Measurements from ENCODE around the gene CLDN1. TPM values are rescaled to one million over a fixed set of nuclear protein-coding genes. Genes with fewer than 3 reads are reported as not detected.

Gene CLDN1
- polyA plus RNA-seq (2013), result 5.8 and 6.5 TPM in 2 replicates

DNA sequence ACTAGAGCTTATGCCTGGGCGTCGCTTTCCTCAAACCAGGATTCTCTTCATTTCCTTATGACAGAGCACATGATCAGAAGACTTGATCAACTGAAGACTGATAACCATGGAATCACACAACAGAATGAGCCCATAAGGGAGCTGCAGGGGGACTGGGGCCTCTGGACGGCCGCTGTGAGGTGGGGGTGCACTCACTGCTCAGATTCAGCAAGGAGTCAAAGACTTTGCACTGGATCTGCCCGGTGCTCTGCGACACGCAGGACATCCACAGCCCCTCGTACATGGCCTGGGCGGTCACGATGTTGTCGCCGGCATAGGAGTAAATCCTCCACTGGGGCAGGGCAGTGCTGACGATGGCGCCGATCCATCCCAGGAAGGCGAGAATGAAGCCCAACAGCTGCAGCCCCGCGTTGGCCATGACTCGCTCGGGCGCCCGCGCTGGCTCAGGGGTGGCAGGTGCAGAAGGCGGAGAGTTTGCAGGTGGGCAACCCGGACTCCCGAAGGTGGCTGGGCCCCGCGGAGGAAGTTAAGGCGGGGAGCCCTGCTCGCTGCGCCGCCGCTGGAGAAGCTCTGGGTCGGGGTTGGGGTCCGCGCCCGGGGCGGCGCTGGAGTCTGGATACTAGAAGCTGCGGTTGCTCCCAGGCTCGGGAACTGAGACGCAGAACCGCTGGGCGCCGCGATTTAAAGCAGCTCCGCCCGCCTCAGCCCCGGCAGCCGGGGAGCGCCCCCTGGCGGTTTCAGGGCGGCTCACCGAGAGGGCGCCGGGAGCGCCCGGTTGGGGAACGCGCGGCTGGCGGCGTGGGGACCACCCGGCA is at the start of gene CLDN1:
CLDN1 (minus strand) TSS at position 658 of the 815 bp plus-strand sequence; CDS start at position 418, 240 bp downstream.
- Histone ChIP-seq H3K9ac (ENCODE audit: low read length) (no peak within 1 kb of the TSS), H2BK120ac (ENCODE audit: insufficient read depth, low read length, poor library complexity) (no peak within 1 kb of the TSS), H3K4me2 (ENCODE audit: low read length) (peak within 1 kb of the TSS; percentile 92), H3K23ac (ENCODE audit: low read length) (no peak within 1 kb of the TSS), H2BK12ac (ENCODE audit: low read length) (no peak within 1 kb of the TSS), H4K8ac (ENCODE audit: low read depth, low read length) (no peak within 1 kb of the TSS), H3K14ac (ENCODE audit: low read length) (no peak within 1 kb of the TSS), H3K4me1 (ENCODE audit: control insufficient read depth in 1 of 2, insufficient read depth in 2 of 2, low read length in 2 of 2) (peaks cover 5 to 6% of the 10 kb centered on the region in 2 experiments), H3K79me2 (ENCODE audit: control insufficient read depth, insufficient read depth, low read length, poor library complexity) (no peaks in the 10 kb centered on the region), H4K12ac (ENCODE audit: low read depth, low read length) (no peak within 1 kb of the TSS), H4K91ac (ENCODE audit: low read depth, low read length) (no peak within 1 kb of the TSS), H3K79me1 (ENCODE audit: low read length) (no peaks in the 10 kb centered on the region), H3K27me3 (ENCODE audit: insufficient read depth, low read length) (no peaks in the 10 kb centered on the region), H3K18ac (ENCODE audit: low read length) (no peak within 1 kb of the TSS), H2AK5ac (ENCODE audit: low read length) (no peak within 1 kb of the TSS), H3K27ac (ENCODE audit: low read depth, low read length) (no peak within 1 kb of the TSS), H3K4me3 (ENCODE audit: low read depth, low read length) (peak within 1 kb of the TSS; percentile 65), H2BK5ac (ENCODE audit: low read depth, low read length, poor library complexity) (no peak within 1 kb of the TSS), H3K36me3 (ENCODE audit: control insufficient read depth in 1 of 2, insufficient read depth in 2 of 2, low read length in 2 of 2) (no peaks in the 10 kb centered on the region), H3K4ac (ENCODE audit: low read depth, low read length) (no peak within 1 kb of the TSS), H3K9me3 (ENCODE audit: insufficient read depth, low read depth, low read length) (no peaks in the 10 kb centered on the region), H2AFZ (ENCODE audit: insufficient read depth, low read length, poor library complexity) (peak within 1 kb of the TSS; percentile 18)
- no CpG with 5 or more reads among the region's 64 CpGs for WGBS (ENCODE audit: extremely low coverage, insufficient coverage, insufficient read length)
- peak; percentile 74 to 86 for DNase-seq

GRCh38 chr3:190371152-190371551 is 48.9 kb upstream of the CLDN1 start:
- H3K4me2 ChIP-seq (ENCODE audit: low read length), result no peak overlapping the region
- peaks cover 0 to 12% of the 10 kb centered on the region in 2 experiments for H3K4me1 ChIP-seq (ENCODE audit: control insufficient read depth in 1 of 2, insufficient read depth in 2 of 2, low read length in 2 of 2)
- WGBS (ENCODE audit: extremely low coverage, insufficient coverage, insufficient read length), result no CpG with 5 or more reads among the region's 2 CpGs
- H2AFZ ChIP-seq (ENCODE audit: insufficient read depth, low read length, poor library complexity), result no peak overlapping the region
- H2AK5ac ChIP-seq (ENCODE audit: low read length), result no peak overlapping the region
- no peaks in the 10 kb centered on the region for H3K9me3 ChIP-seq (ENCODE audit: insufficient read depth, low read depth, low read length)
- H3K4me3 ChIP-seq (ENCODE audit: low read depth, low read length), result no peak overlapping the region
- no peaks in the 10 kb centered on the region for H3K27me3 ChIP-seq (ENCODE audit: insufficient read depth, low read length)
- H3K9ac ChIP-seq (ENCODE audit: low read length), result no peak overlapping the region
- H2BK120ac ChIP-seq (ENCODE audit: insufficient read depth, low read length, poor library complexity), result no peak overlapping the region
- peaks cover 9% of the 10 kb centered on the region for H3K79me1 ChIP-seq (ENCODE audit: low read length)
- H3K79me2 ChIP-seq (ENCODE audit: control insufficient read depth, insufficient read depth, low read length, poor library complexity), result no peaks in the 10 kb centered on the region
- no peak overlapping the region for H4K12ac ChIP-seq (ENCODE audit: low read depth, low read length)
- DNase-seq, result no peak
- no peak overlapping the region for H3K4ac ChIP-seq (ENCODE audit: low read depth, low read length)
- no peak overlapping the region for H2BK12ac ChIP-seq (ENCODE audit: low read length)
- H3K18ac ChIP-seq (ENCODE audit: low read length), result no peak overlapping the region
- no peak overlapping the region for H3K14ac ChIP-seq (ENCODE audit: low read length)
- H3K23ac ChIP-seq (ENCODE audit: low read length), result no peak overlapping the region
- H4K91ac ChIP-seq (ENCODE audit: low read depth, low read length), result no peak overlapping the region
- no peak overlapping the region for H2BK5ac ChIP-seq (ENCODE audit: low read depth, low read length, poor library complexity)
- H3K27ac ChIP-seq (ENCODE audit: low read depth, low read length), result no peak overlapping the region
- no peak overlapping the region for H4K8ac ChIP-seq (ENCODE audit: low read depth, low read length)
- H3K36me3 ChIP-seq (ENCODE audit: control insufficient read depth in 1 of 2, insufficient read depth in 2 of 2, low read length in 2 of 2), result no peaks in the 10 kb centered on the region

GRCh38 chr3:190370369-190370768 is 48.1 kb upstream of the CLDN1 start:
- no peaks in the 10 kb centered on the region for H3K27me3 ChIP-seq (ENCODE audit: insufficient read depth, low read length)
- peak overlapping the region; percentile 33 for H2BK5ac ChIP-seq (ENCODE audit: low read depth, low read length, poor library complexity)
- DNase-seq, result peak in 1 of 2 donors; percentile 48
- H3K23ac ChIP-seq (ENCODE audit: low read length), result no peak overlapping the region
- H3K18ac ChIP-seq (ENCODE audit: low read length), result no peak overlapping the region
- peak overlapping the region; percentile 41 for H2AK5ac ChIP-seq (ENCODE audit: low read length)
- no peak overlapping the region for H3K14ac ChIP-seq (ENCODE audit: low read length)
- H3K9ac ChIP-seq (ENCODE audit: low read length), result no peak overlapping the region
- H2BK12ac ChIP-seq (ENCODE audit: low read length), result no peak overlapping the region
- H3K4me1 ChIP-seq (ENCODE audit: control insufficient read depth in 1 of 2, insufficient read depth in 2 of 2, low read length in 2 of 2), result peaks cover 0 to 12% of the 10 kb centered on the region in 2 experiments
- H3K27ac ChIP-seq (ENCODE audit: low read depth, low read length), result peak overlapping the region; percentile 38
- H3K79me2 ChIP-seq (ENCODE audit: control insufficient read depth, insufficient read depth, low read length, poor library complexity), result no peaks in the 10 kb centered on the region
- no peak overlapping the region for H3K4ac ChIP-seq (ENCODE audit: low read depth, low read length)
- no peaks in the 10 kb centered on the region for H3K9me3 ChIP-seq (ENCODE audit: insufficient read depth, low read depth, low read length)
- H2AFZ ChIP-seq (ENCODE audit: insufficient read depth, low read length, poor library complexity), result no peak overlapping the region
- peak overlapping the region; percentile 16 for H3K4me2 ChIP-seq (ENCODE audit: low read length)
- WGBS (ENCODE audit: extremely low coverage, insufficient coverage, insufficient read length), result no CpG with 5 or more reads among the region's 2 CpGs
- peaks cover 9% of the 10 kb centered on the region for H3K79me1 ChIP-seq (ENCODE audit: low read length)
- peak overlapping the region; percentile 93 for H2BK120ac ChIP-seq (ENCODE audit: insufficient read depth, low read length, poor library complexity)
- H4K12ac ChIP-seq (ENCODE audit: low read depth, low read length), result no peak overlapping the region
- H3K36me3 ChIP-seq (ENCODE audit: control insufficient read depth in 1 of 2, insufficient read depth in 2 of 2, low read length in 2 of 2), result no peaks in the 10 kb centered on the region
- H4K8ac ChIP-seq (ENCODE audit: low read depth, low read length), result peak overlapping the region; percentile 56
- H3K4me3 ChIP-seq (ENCODE audit: low read depth, low read length), result no peak overlapping the region
- peak overlapping the region; percentile 47 for H4K91ac ChIP-seq (ENCODE audit: low read depth, low read length)

DNA sequence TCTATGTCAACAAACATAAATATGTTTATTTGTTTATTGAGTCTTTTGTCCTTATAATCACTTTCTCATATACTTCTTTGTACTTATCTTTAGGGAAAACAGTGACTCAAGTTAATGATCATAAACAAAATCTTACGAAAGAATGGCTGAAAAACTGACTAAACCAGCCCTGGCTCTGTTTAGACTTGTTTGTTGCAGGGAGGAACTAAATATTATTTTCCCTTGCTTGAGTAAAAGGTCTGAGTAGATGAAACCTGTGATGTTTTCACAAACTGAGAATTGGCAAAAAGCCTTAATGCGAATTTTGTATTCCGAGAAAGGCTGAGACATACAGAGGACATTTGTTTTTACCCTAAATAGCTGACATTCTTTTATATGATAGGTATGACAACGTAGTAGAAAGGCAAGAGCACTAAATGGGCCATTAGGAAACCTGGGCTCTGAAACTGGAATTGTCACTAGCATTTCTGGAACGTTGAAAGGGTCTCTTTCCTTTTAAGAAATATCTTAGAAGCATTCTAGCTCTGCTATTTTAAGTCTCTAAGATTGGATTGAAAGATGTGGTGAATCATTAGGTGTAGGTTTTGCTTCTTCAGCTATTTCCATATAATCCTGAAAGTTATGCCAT is 47.5 kb upstream of the CLDN1 start:
- H3K4me1 ChIP-seq (ENCODE audit: control insufficient read depth in 1 of 2, insufficient read depth in 2 of 2, low read length in 2 of 2), result peaks cover 0 to 12% of the 10 kb centered on the region in 2 experiments
- no peak overlapping the region for H3K14ac ChIP-seq (ENCODE audit: low read length)
- H2BK120ac ChIP-seq (ENCODE audit: insufficient read depth, low read length, poor library complexity), result no peak overlapping the region
- peak; percentile 72 to 90 for DNase-seq
- no peak overlapping the region for H3K18ac ChIP-seq (ENCODE audit: low read length)
- no peak overlapping the region for H3K23ac ChIP-seq (ENCODE audit: low read length)
- H2BK5ac ChIP-seq (ENCODE audit: low read depth, low read length, poor library complexity), result no peak overlapping the region
- H4K8ac ChIP-seq (ENCODE audit: low read depth, low read length), result no peak overlapping the region
- H3K9me3 ChIP-seq (ENCODE audit: insufficient read depth, low read depth, low read length), result no peaks in the 10 kb centered on the region
- H3K9ac ChIP-seq (ENCODE audit: low read length), result no peak overlapping the region
- H2AK5ac ChIP-seq (ENCODE audit: low read length), result no peak overlapping the region
- H3K4ac ChIP-seq (ENCODE audit: low read depth, low read length), result no peak overlapping the region
- no peaks in the 10 kb centered on the region for H3K27me3 ChIP-seq (ENCODE audit: insufficient read depth, low read length)
- H2BK12ac ChIP-seq (ENCODE audit: low read length), result no peak overlapping the region
- no peak overlapping the region for H4K12ac ChIP-seq (ENCODE audit: low read depth, low read length)
- H3K27ac ChIP-seq (ENCODE audit: low read depth, low read length), result peak overlapping the region; percentile 76
- WGBS (ENCODE audit: extremely low coverage, insufficient coverage, insufficient read length), result no CpG with 5 or more reads among the region's 5 CpGs
- no peaks in the 10 kb centered on the region for H3K79me2 ChIP-seq (ENCODE audit: control insufficient read depth, insufficient read depth, low read length, poor library complexity)
- H3K36me3 ChIP-seq (ENCODE audit: control insufficient read depth in 1 of 2, insufficient read depth in 2 of 2, low read length in 2 of 2), result no peaks in the 10 kb centered on the region
- H3K79me1 ChIP-seq (ENCODE audit: low read length), result peaks cover 9% of the 10 kb centered on the region
- no peak overlapping the region for H3K4me3 ChIP-seq (ENCODE audit: low read depth, low read length)
- H2AFZ ChIP-seq (ENCODE audit: insufficient read depth, low read length, poor library complexity), result no peak overlapping the region
- H4K91ac ChIP-seq (ENCODE audit: low read depth, low read length), result no peak overlapping the region
- peak overlapping the region; percentile 18 for H3K4me2 ChIP-seq (ENCODE audit: low read length)

Data from trophoblast cell (in vitro differentiated cells and primary cell).